Measurements from ENCODE around the gene NFATC3.
A peak's percentile ranks its signal among the peaks of the same experiment; 100 is the strongest.

NFATC3 gene

GRCh38 chr16:68073902-68074760, 11.0 kb upstream of the NFATC3 start:
- no peak for DNase-seq

- DNase-seq: peak in 2 of 4 experiments; percentile 28 to 32
Observed at GRCh38 chr16:68074850-68075555, 10.2 kb upstream of the NFATC3 start.

- no peak for DNase-seq
Observed at GRCh38 chr16:68075980-68076379, 9.2 kb upstream of the NFATC3 start.

GRCh38 chr16:68076560-68076959, 8.6 kb upstream of the NFATC3 start:
- no peak for DNase-seq

GRCh38 chr16:68077866-68078700, 7.1 kb upstream of the NFATC3 start:
- DNase-seq: no peak

- no peak for DNase-seq
Observed at GRCh38 chr16:68078701-68079375, 6.3 kb upstream of the NFATC3 start.

GRCh38 chr16:68079376-68079625, 5.9 kb upstream of the NFATC3 start:
- DNase-seq: no peak

GRCh38 chr16:68079626-68080344, 5.4 kb upstream of the NFATC3 start:
- DNase-seq: peak in 3 of 4 experiments; percentile 14 to 48 (median 44)

GRCh38 chr16:68081861-68082628, 3.1 kb upstream of the NFATC3 start:
- no peak for DNase-seq

GRCh38 chr16:68082629-68083238, 2.4 kb upstream of the NFATC3 start:
- no peak for DNase-seq

- DNase-seq: no peak
Observed at GRCh38 chr16:68083239-68083781, 1.9 kb upstream of the NFATC3 start.

GRCh38 chr16:68083861-68084503, 1.2 kb upstream of the NFATC3 start:
- DNase-seq: no peak

- peak; percentile 60 to 69 (median 65) for DNase-seq
Observed at GRCh38 chr16:68084504-68085258, 489 bp upstream of the NFATC3 start.

- no peak for DNase-seq
Observed at GRCh38 chr16:68086336-68086841, 1.2 kb downstream of the NFATC3 start.

GRCh38 chr16:68086860-68087268, 1.7 kb downstream of the NFATC3 start:
- DNase-seq: no peak

GRCh38 chr16:68087688-68088087, 2.5 kb downstream of the NFATC3 start:
- no peak for DNase-seq

- no peak for DNase-seq
Observed at GRCh38 chr16:68088130-68088972, 3.2 kb downstream of the NFATC3 start.

- DNase-seq: no peak
Observed at GRCh38 chr16:68089067-68089466, 3.9 kb downstream of the NFATC3 start.
